Spinal cord (tissue), 10 donors: Measurements from ENCODE around the gene KIF19. TPM values are rescaled to one million over a fixed set of nuclear protein-coding genes. Genes with fewer than 3 reads are reported as not detected.
"Not testable (repeated sequence)": the region's sequence is repeated elsewhere in the genome, so short reads cannot be mapped to it uniquely, and the experiment has no call there.

ENCODE experiments used
- DNase-seq, 6 donors: peaks; one replicate each; pipeline versions ENCODE4 v3.0.0 to v3.0.0-alpha.2; 2013 to 2015; ENCODE audit warnings: low spot score in 6 of 6, low read depth in 4 of 6
- H3K27ac ChIP-seq: one replicate; pipeline ENCODE4 v1.5.1; 2013; ENCODE audit warnings: low read depth, low read length, control low read depth
- H3K27me3 ChIP-seq: one replicate; pipeline ENCODE4 v1.6.1; 2013; ENCODE audit warnings: low read length; ENCODE audit not compliant: control insufficient read depth, insufficient read depth
- H3K36me3 ChIP-seq: one replicate; pipeline ENCODE4 v1.6.1; 2013; ENCODE audit warnings: low read length; ENCODE audit not compliant: control insufficient read depth, insufficient read depth
- H3K4me1 ChIP-seq: one replicate; pipeline ENCODE4 v1.6.1; 2013; ENCODE audit warnings: low read length; ENCODE audit not compliant: control insufficient read depth, insufficient read depth
- H3K4me3 ChIP-seq: one replicate; pipeline ENCODE4 v1.5.1; 2013; ENCODE audit warnings: low read depth, low read length, control low read depth
- H3K9me3 ChIP-seq: one replicate; pipeline ENCODE4 v1.6.1; 2013; ENCODE audit warnings: low read length; ENCODE audit not compliant: control insufficient read depth, insufficient read depth
- WGBS: methylation state at CpG from one replicate; pipeline ENCODE4 v1.1.5; 2013; ENCODE audit warnings: missing lambda C conversion rate; ENCODE audit not compliant: insufficient coverage; 5-methylcytosine and 5-hydroxymethylcytosine counted together
- long read RNA-seq, 4 donors: transcript quantifications; one replicate each; lab custom pipeline, GENCODE V29; 2026
- polyA plus RNA-seq, 2 donors: library from polyadenylated mRNA; unstranded; fragments of 120-200 nt; gene quantifications; one replicate each; pipeline ENCODE4 v1.2.1, GENCODE V29; 2013; ENCODE audit not compliant: insufficient read length in 2 of 2
- total RNA-seq, 2 donors: library from RNA; depleted of rRNA in 1 of 2; stranded (reverse); fragments of 120-200 nt in 1 of 2; fragments of >200 nt in 1 of 2; gene quantifications; one replicate each; pipeline versions ENCODE4 v1.2.3 to v1.2.4, GENCODE V29; 2013 to 2014
- donor health status: healthy.

The KIF19 gene, protein sequence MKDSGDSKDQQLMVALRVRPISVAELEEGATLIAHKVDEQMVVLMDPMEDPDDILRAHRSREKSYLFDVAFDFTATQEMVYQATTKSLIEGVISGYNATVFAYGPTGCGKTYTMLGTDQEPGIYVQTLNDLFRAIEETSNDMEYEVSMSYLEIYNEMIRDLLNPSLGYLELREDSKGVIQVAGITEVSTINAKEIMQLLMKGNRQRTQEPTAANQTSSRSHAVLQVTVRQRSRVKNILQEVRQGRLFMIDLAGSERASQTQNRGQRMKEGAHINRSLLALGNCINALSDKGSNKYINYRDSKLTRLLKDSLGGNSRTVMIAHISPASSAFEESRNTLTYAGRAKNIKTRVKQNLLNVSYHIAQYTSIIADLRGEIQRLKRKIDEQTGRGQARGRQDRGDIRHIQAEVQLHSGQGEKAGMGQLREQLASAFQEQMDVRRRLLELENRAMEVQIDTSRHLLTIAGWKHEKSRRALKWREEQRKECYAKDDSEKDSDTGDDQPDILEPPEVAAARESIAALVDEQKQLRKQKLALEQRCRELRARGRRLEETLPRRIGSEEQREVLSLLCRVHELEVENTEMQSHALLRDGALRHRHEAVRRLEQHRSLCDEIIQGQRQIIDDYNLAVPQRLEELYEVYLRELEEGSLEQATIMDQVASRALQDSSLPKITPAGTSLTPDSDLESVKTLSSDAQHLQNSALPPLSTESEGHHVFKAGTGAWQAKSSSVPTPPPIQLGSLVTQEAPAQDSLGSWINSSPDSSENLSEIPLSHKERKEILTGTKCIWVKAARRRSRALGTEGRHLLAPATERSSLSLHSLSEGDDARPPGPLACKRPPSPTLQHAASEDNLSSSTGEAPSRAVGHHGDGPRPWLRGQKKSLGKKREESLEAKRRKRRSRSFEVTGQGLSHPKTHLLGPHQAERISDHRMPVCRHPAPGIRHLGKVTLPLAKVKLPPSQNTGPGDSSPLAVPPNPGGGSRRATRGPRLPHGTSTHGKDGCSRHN
- 1 to 10 TPM; 1.8 to 2.7 TPM for total RNA-seq
- 1 to 10 TPM; 2.3 to 2.8 TPM for polyA plus RNA-seq
- long read RNA-seq, donor 1: 0 reads
- long read RNA-seq, donor 2: 0 reads
- long read RNA-seq, donor 3: 0 reads
- long read RNA-seq, donor 4: 0 reads

DNA sequence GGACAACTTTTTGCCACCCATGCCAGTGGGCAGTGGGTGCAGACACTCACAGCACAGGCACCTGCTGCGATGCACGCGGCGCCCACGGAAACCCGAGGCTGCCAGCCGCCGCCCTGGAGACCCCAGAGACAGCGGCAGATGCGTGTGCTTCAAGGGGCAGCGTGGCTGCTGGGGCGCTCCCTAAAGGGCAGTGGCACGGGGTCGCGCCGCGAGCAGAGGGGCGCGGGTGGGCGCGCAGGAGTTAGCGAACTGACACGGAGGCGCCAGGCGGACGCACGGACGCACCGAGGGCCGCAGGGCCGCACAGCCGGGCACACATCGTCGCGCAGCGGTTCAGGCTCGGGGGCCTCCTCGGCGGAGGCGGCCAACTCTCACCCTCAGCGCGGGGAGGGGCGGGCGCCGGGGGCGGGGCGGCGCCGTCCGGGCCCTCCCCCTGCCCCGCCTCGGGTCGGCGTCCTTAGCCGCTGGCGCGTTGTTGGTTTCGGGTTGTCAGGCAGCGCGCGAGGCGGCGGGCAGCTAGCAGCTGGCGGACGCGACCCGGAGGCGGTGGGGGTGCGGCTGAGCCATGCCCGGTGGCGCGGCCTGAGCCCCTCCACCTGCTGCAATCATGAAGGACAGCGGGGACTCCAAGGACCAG is at the start of gene KIF19:
TSS of gene KIF19 (plus strand) at position 484 of the 637 bp plus-strand sequence. CDS start at position 608, 124 bp downstream.
- 2% methylated on average over 73 of the region's 73 CpGs for WGBS
- peaks cover 14% of the 10 kb centered on the region for H3K27me3 ChIP-seq
- no peaks in the 10 kb centered on the region for H3K36me3 ChIP-seq
- peak in 2 of 6 donors; percentile 52 to 60 for DNase-seq
- H3K4me3 ChIP-seq: peak within 1 kb of the TSS; percentile 24
- H3K4me1 ChIP-seq: peaks cover 26% of the 10 kb centered on the region
- H3K9me3 ChIP-seq: peaks cover 2% of the 10 kb centered on the region
- H3K27ac ChIP-seq: no peak within 1 kb of the TSS

DNA sequence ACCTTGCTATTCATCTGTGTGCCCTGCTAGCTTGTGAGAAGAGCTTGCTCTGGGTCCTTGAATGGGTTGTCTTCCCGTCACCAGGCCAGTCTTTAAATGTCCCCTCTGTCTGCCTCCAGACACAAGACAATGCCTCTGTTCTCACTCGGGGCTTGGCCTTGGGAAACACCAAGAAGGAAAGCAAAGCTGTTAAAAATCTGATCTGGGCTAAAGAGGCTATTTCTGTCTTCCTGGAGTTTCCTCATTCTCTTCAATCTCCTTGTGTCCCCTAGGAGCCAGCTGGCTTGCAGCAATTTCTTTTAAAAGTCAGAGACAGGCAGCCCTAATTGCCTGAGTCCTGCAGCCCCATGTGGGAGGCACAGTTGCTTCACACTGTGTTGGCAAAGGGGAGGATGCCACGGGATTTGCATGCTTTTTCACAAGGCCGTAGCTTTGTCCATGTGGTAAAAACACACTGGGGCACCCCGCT is 49.5 kb upstream of the KIF19 start:
- Histone ChIP-seq H3K27me3 (no peaks in the 10 kb centered on the region), H3K9me3 (no peaks in the 10 kb centered on the region), H3K4me1 (peaks cover 62% of the 10 kb centered on the region), H3K4me3 (no peak overlapping the region), H3K27ac (peak overlapping the region; percentile 93), H3K36me3 (no peaks in the 10 kb centered on the region)
- 29% methylated on average over 4 of the region's 5 CpGs for WGBS
- DNase-seq: peak in 4 of 6 donors; percentile 56 to 91 (median 75)

DNA sequence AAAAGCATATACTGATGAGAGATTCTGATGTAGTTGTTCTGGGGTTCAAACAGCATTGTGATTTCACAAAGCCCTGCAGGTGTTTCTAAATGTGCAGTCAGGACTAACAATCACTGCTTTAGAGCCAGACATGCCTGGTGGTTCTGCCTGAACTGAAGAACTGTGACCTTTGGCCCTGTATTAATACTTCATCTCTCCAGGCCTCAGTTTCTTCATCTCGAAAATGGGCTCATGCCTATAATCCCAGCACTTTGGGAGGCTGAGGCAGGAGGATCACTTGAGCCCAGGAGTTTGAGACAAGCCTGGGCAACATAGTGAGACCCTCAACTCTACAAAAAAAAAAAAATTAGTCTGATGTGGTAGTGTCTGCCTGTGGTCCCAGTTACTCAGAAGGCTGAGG is 48.1 kb upstream of the KIF19 start:
- Histone ChIP-seq H3K27me3 (no peaks in the 10 kb centered on the region), H3K4me1 (peaks cover 48% of the 10 kb centered on the region), H3K9me3 (no peaks in the 10 kb centered on the region), H3K27ac (peak overlapping the region; percentile 93), H3K36me3 (no peaks in the 10 kb centered on the region), H3K4me3 (no peak overlapping the region)
- no CpG with 5 or more reads among the region's 1 CpG for WGBS
- DNase-seq: no peak

DNA sequence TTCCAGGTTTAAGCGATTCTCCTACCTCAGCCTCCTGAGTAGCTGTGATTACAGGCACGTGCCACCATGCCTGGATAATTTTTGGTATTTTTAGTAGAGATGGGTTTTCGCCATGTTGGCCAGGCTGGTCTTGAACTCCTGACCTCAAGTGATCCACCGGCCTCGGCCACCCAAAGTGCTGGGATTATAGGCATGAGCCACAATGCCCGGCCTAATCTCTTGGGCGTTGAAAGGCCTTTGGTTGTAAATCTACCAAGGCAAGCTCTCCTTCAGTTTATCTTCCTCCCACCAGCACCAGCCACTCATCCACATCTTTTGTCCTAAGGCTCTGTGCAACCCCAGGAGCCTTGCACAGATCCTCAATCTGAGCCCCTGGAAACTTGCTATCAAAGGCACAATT is 46.4 kb upstream of the KIF19 start:
- 90% methylated on average over 5 of the region's 7 CpGs for WGBS
- H3K9me3 ChIP-seq, H3K36me3 ChIP-seq, H3K27ac ChIP-seq, DNase-seq, H3K4me3 ChIP-seq, H3K27me3 ChIP-seq: not testable (repeated sequence)
- peaks cover 32% of the 10 kb centered on the region for H3K4me1 ChIP-seq

DNA sequence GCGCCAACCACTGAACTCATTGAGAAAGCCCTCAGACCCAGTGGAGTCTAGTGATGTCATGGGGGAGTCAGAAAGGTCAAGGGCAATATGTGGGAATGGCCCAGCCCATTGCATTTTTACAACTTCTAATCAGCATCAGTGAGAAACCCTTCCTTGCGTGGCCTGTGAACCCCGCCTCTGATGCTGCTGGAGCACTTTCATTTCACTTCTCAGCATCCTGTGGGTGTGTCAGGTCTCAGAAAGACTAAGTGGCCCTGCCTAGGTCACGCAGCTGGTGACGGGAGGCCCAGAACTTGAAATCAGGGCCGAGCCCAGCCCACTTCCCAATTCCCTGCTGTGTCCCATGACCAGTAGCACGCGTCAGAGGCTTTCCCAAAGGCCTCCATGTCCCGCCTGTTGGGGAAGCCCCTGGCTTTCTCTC is 45.9 kb upstream of the KIF19 start:
- 80% methylated on average over 8 of the region's 9 CpGs for WGBS
- peaks cover 32% of the 10 kb centered on the region for H3K4me1 ChIP-seq
- no peaks in the 10 kb centered on the region for H3K27me3 ChIP-seq
- DNase-seq: no peak
- no peak overlapping the region for H3K4me3 ChIP-seq
- H3K9me3 ChIP-seq: no peaks in the 10 kb centered on the region
- no peak overlapping the region for H3K27ac ChIP-seq
- no peaks in the 10 kb centered on the region for H3K36me3 ChIP-seq

DNA sequence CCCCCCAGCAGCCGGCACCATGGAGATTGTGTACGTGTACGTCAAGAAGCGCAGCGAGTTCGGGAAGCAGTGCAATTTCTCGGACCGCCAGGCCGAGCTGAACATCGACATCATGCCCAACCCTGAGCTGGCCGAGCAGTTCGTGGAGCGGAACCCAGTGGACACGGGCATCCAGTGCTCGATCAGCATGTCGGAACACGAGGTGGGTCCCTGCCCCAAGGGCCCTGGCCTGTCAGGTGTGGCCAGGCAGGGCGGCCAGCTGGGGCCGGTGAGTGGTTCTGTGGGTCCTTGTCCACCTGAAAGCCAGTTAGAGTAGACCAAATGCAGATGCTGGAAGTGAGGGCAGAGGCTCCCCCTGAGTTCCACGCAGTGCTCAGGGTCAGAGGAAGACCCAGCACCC is 44.2 kb upstream of the KIF19 start:
- H3K4me3 ChIP-seq: no peak overlapping the region
- H3K36me3 ChIP-seq: no peaks in the 10 kb centered on the region
- WGBS: 92% methylated on average over 20 of the region's 20 CpGs
- no peaks in the 10 kb centered on the region for H3K9me3 ChIP-seq
- no peak overlapping the region for H3K27ac ChIP-seq
- H3K27me3 ChIP-seq: no peaks in the 10 kb centered on the region
- DNase-seq: no peak
- H3K4me1 ChIP-seq: peaks cover 18% of the 10 kb centered on the region

DNA sequence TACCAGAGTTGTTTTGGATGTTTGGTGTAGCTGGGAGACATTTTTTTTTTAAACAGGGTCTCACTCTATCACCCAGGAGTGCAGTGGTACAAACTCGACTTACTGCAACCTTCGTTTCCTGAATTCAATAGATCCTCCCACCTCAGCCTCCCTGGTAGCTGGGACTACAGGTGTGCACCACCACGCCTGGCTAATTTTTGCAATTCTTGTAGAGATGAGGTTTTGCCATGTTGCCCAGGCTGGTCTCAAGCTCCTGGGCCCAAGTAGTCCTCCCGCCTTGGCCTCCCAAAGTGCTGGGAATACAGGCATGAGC is 43.8 kb upstream of the KIF19 start:
- not testable (repeated sequence) for H3K27me3 ChIP-seq, H3K27ac ChIP-seq, DNase-seq, H3K36me3 ChIP-seq, H3K9me3 ChIP-seq, H3K4me3 ChIP-seq
- peaks cover 13% of the 10 kb centered on the region for H3K4me1 ChIP-seq
- WGBS: no CpG with 5 or more reads among the region's 4 CpGs

DNA sequence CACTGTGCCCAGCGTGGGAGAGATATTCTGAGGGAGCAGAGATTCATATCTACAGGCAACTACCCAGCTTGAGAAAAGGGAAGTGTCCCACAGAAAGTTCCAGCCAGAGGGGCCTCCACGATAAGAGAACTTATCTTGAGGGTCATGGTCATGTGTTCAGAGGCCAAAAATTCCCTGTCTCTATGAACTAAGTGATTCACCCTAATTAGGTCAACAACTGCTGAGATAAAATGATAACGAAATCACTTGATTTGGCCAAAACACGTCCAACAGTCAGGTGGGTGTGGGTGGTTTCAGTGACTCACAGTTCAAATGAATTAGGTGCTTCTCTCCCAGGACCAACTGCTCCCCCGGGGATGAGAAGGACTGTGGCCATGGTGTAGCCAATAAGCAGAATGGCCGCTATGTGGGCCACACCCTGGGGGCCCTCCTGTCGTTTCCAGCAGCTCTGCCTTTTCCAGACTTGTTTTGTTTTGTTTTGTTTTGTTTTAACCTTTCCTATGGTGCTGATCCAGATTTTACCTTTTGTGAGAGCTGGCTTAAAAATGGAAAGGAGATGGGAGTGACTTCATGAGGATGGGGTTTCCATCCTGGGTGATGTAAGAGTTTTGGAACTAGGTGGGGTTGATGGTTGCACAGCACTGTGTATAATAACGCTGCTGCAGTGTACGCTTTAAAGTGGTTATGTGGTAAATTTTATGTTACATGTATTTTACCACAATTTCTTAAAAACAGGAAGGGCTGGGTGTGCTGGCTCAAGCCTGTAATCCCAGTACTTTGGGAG is 43.2 kb upstream of the KIF19 start:
- H3K4me3 ChIP-seq: no peak overlapping the region
- peaks cover 8% of the 10 kb centered on the region for H3K4me1 ChIP-seq
- H3K9me3 ChIP-seq: no peaks in the 10 kb centered on the region
- H3K27me3 ChIP-seq: no peaks in the 10 kb centered on the region
- peaks cover 2% of the 10 kb centered on the region for H3K36me3 ChIP-seq
- 89% methylated on average over 4 of the region's 9 CpGs for WGBS
- DNase-seq: no peak
- H3K27ac ChIP-seq: no peak overlapping the region

DNA sequence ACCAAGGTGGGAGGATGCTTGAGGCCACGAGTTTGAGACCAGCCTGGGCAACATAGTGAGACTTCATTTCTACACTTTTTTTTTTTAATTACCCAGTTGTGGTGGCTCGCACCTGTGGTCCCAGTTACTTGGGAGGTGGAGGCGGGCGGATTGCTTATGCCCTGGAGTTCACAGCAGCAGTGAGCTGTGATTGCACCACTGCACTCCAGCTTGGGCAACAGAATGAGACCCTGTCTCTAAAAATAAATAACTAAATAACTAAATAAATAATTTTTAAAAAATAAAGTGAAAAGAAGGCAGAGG is 42.7 kb upstream of the KIF19 start:
- Histone ChIP-seq H3K36me3 (peaks cover 2% of the 10 kb centered on the region), H3K27me3 (no peaks in the 10 kb centered on the region), H3K9me3 (no peaks in the 10 kb centered on the region), H3K4me1 (peaks cover 8% of the 10 kb centered on the region), H3K27ac (no peak overlapping the region), H3K4me3 (no peak overlapping the region)
- no peak for DNase-seq
- WGBS: no CpG with 5 or more reads among the region's 4 CpGs
